ENCODE measurements around the gene TREH.

DNA sequence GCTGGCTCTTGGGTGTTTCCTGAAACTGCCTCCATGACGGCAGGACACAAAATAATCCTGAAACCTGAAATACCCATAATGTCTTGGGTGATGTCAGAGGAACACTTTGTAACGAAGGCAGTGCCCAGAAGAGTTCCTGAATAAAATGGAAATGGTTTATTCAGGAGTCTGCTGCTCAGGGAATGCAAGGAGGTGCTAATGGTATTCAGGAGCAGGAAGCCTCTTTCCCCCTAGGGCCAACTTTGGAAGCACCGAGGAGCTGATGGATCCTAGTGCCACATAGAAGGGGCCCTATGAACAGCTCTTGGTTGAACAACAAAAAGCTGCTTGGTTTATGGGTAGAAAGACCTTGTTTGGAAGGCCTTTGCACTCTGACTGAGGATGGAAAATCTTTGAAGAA is 15.5 kb downstream of the TREH start:
- TF ChIP-seq EZH2 (IDR thresholded peaks at IDR 0.05; ENCODE audit: borderline replicate concordance, insufficient read depth, low read length, poor library complexity, severe bottlenecking) (no peak), POLR2AphosphoS5 (IDR thresholded peaks at IDR 0.05) (no peak), EP300 (conservative IDR thresholded peaks at IDR 0.05; ENCODE audit: poor library complexity, severe bottlenecking) (no peak), MXI1 (conservative IDR thresholded peaks at IDR 0.05; ENCODE audit: poor library complexity, severe bottlenecking) (no peak)
- TF ChIP-seq, protein P1, sequence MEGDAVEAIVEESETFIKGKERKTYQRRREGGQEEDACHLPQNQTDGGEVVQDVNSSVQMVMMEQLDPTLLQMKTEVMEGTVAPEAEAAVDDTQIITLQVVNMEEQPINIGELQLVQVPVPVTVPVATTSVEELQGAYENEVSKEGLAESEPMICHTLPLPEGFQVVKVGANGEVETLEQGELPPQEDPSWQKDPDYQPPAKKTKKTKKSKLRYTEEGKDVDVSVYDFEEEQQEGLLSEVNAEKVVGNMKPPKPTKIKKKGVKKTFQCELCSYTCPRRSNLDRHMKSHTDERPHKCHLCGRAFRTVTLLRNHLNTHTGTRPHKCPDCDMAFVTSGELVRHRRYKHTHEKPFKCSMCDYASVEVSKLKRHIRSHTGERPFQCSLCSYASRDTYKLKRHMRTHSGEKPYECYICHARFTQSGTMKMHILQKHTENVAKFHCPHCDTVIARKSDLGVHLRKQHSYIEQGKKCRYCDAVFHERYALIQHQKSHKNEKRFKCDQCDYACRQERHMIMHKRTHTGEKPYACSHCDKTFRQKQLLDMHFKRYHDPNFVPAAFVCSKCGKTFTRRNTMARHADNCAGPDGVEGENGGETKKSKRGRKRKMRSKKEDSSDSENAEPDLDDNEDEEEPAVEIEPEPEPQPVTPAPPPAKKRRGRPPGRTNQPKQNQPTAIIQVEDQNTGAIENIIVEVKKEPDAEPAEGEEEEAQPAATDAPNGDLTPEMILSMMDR (IDR thresholded peaks at IDR 0.05; ENCODE audit: poor library complexity, severe bottlenecking) = no peak
